ENCODE data around the gene ARAP3.

Gene ARAP3

GRCh38 chr5:141655020-141655419, 27.0 kb downstream of the ARAP3 start:
- TF ChIP-seq ZFX (IDR thresholded peaks at IDR 0.05) (no peak), CTCF (conservative IDR thresholded peaks at IDR 0.05) (no peak)
- H3K27ac ChIP-seq = no peak overlapping the region

DNA sequence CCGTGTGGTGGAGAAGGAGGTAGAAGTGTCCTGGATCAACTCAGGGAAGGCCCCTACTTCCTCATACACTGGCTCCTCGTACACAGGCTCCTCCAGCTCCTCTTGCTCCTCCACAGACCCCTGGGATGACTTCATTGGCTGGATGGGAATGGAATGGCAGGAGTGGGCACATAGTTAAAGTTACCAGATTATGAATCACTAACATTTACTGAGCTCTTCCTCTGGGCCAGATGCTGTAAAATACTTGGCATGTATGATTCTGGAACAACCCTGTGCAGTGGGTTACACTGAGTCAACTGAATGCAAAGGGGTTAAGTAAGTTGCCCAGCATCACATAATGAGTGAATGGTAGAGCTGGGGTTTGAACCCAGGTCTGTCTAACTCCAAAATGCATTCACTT, 27.7 kb downstream of the ARAP3 start:
- TF ChIP-seq CTCF (conservative IDR thresholded peaks at IDR 0.05) = no peak
- no peak overlapping the region for H3K27ac ChIP-seq

- H3K27ac ChIP-seq = peak overlapping the region; percentile 6; the same call in 1 of the 2 replicates
- no peak for TF ChIP-seq ZFX (IDR thresholded peaks at IDR 0.05)
- no peak for TF ChIP-seq CTCF (conservative IDR thresholded peaks at IDR 0.05)
Measured at GRCh38 chr5:141651728-141652105, 30.3 kb downstream of the ARAP3 start.

- peak within 1 kb of the TSS; percentile 6; the same call in 1 of the 2 replicates for H3K27ac ChIP-seq
Measured at GRCh38 chr5:141650851-141651727, 30.9 kb downstream of the ARAP3 start, which contains the start of gene FCHSD1. Gene FCHSD1, minus strand, starts transcription at chr5:141651418. Its CDS starts 50 bp downstream, at chr5:141651368.

GRCh38 chr5:141649972-141650371, 32.1 kb downstream of the ARAP3 start:
- H3K27ac ChIP-seq = no peak overlapping the region
- TF ChIP-seq CTCF (conservative IDR thresholded peaks at IDR 0.05) (no peak), ZFX (IDR thresholded peaks at IDR 0.05) (no peak)

More at GRCh38 chr5:141650851-141651727, 30.9 kb downstream of the ARAP3 start, which contains the start of gene FCHSD1:
- TF ChIP-seq CTCF (conservative IDR thresholded peaks at IDR 0.05) (no peak), ZFX (IDR thresholded peaks at IDR 0.05) (no peak)

DNA sequence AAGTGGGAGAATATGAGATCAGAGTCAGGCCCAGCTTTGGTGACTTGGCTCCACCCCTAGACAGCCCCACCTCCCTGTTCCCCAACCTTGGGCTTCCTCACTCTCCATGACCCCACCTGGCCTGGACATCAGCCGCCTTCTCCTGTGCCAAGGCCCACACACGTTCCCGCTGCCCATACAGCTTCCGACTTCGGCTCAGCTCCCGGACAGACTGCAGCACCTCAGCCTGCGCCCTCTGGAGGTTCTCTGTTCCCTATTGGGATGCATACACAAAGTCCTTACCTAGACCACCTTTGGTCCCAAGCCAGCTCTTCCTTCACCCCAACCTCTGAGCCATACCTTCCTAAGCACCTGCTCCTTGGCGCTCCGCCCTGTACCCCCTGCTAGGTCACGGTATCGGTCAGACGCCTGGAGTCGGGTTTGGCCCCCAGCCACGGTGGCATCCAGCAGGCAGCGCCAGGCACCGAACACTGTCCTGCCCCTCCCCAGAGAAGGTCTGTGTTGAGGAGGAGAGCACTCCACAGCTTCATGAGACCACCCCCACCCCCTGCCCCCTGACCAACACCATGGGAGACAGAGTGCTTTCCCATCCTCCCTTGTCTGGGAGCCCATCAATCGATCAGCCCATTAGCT, 32.9 kb downstream of the ARAP3 start:
- TF ChIP-seq ZFX (IDR thresholded peaks at IDR 0.05) (no peak), CTCF (conservative IDR thresholded peaks at IDR 0.05) (no peak)
- no peak overlapping the region for H3K27ac ChIP-seq

GRCh38 chr5:141647851-141648250, 34.2 kb downstream of the ARAP3 start:
- no peak overlapping the region for H3K27ac ChIP-seq
- no peak for TF ChIP-seq ZFX (IDR thresholded peaks at IDR 0.05)

All from C4-2B (cell line).